Ishikawa (cell line): ENCODE measurements around the gene ARMH3.

ENCODE experiments used
- CEBPB ChIP-seq: IDR thresholded peaks from 2 replicates; pipeline ENCODE4 v1.6.1; 2012
- CREB1 ChIP-seq: IDR thresholded peaks from 2 replicates; pipeline ENCODE4 v1.6.1; 2012; ENCODE audit warnings: low read depth
- EGR1 ChIP-seq: IDR thresholded peaks from 2 replicates; pipeline ENCODE4 v1.6.1; 2012
- EP300 ChIP-seq: IDR thresholded peaks from 2 replicates; pipeline ENCODE4 v1.6.1; 2012; ENCODE audit warnings: borderline replicate concordance
- FOXM1 ChIP-seq: IDR thresholded peaks from 2 replicates; pipeline ENCODE4 v1.6.1; 2012; ENCODE audit warnings: low read depth, borderline replicate concordance
- MAX ChIP-seq: IDR thresholded peaks from 2 replicates; pipeline ENCODE4 v1.6.1; 2012
- NFIC ChIP-seq: IDR thresholded peaks from 2 replicates; pipeline ENCODE4 v1.6.1; 2012
- TAF1 ChIP-seq: IDR thresholded peaks from 2 replicates; pipeline ENCODE4 v1.6.1; 2012; ENCODE audit warnings: low read depth, mild to moderate bottlenecking

GRCh38 chr10:101902820-101903145 is 153.2 kb downstream of the ARMH3 start:
- TF ChIP-seq CEBPB (no peak), EP300 (no peak), MAX (no peak), CREB1 (no peak), FOXM1 (no peak), TAF1 (no peak), NFIC (no peak), EGR1 (no peak)
